GM12878 (cell line): ENCODE data around the gene GNG13. TPM values are rescaled to one million over a fixed set of nuclear protein-coding genes. Genes with fewer than 3 reads are reported as not detected.

Source experiments
- ATAC-seq: fragments of 200-7000 bp; cut with Tn5 transposase; 3 replicates; pipeline ENCODE4 v1.9.1; 2020; ENCODE audit warnings: mild to moderate bottlenecking, moderate library complexity
- BruUV-seq: library from RNA; stranded (reverse); fragments of 400-500 nt; replicated peaks from 2 replicates; lab custom pipeline; 2021; lab: Mats Ljungman, UMichigan
- CTCF ChIA-PET: fragments of 300-600 bp; sonication (Branson Sonifier 250); formaldehyde crosslinking; extraction: SDS; loops from one replicate; lab custom pipeline; 2021; ENCODE audit warnings: inconsistent platforms; lab: Yijun Ruan, JAX
- POLR2A ChIA-PET: fragments of 350-600 bp; formaldehyde crosslinking; extraction: SDS; loops from one replicate; lab custom pipeline; 2021; ENCODE audit warnings: inconsistent platforms; lab: Charles Lee
- RAD21 ChIA-PET: fragments of 300-600 bp; sonication (Branson Sonifier 250); formaldehyde crosslinking; loops from one replicate; lab custom pipeline; 2023; ENCODE audit warnings: antibody characterized with exemption; ENCODE audit not compliant: unreplicated experiment; lab: Charles Lee
- SMC1A ChIA-PET: fragments of 300-600 bp; sonication (Branson Sonifier 250); formaldehyde crosslinking; loops from one replicate; lab custom pipeline; 2023; ENCODE audit not compliant: unreplicated experiment, uncharacterized antibody; lab: Charles Lee
- DNase-seq: peaks from one replicate; pipeline ENCODE4 v3.0.0-alpha.2; 2011; ENCODE audit warnings: low read depth, low spot score
- FAIRE-seq: peaks from 3 replicates; lab custom pipeline; 2011; peaks lifted over from hg19 to GRCh38; lab: Jason Lieb, UNC
- H2AFZ ChIP-seq: 2 replicates; pipeline ENCODE4 v1.6.0; 2011; ENCODE audit warnings: low read depth, low read length, control low read depth; ENCODE audit not compliant: control insufficient read depth
- H3K27ac ChIP-seq: 2 replicates; pipeline ENCODE4 v1.5.1; 2011; ENCODE audit warnings: control low read depth; ENCODE audit not compliant: control insufficient read depth, insufficient read depth
- H3K27me3 ChIP-seq, 2 experiments: replicated peaks in 1 of 2; 2 replicates each; pipeline versions ENCODE4 v1.6.0 to v1.6.1; 2011; ENCODE audit warnings: low read length in 1 of 2; ENCODE audit not compliant: control insufficient read depth in 2 of 2, insufficient read depth in 2 of 2
- H3K36me3 ChIP-seq, 2 experiments: 2 replicates each; pipeline ENCODE4 v1.5.1; 2011; ENCODE audit warnings: low read length in 1 of 2; ENCODE audit not compliant: control insufficient read depth in 2 of 2, insufficient read depth in 2 of 2
- H3K4me1 ChIP-seq: 2 replicates; pipeline ENCODE4 v1.6.1; 2011; ENCODE audit warnings: mild to moderate bottlenecking, low read length, moderate library complexity, mixed read lengths; ENCODE audit not compliant: control insufficient read depth, insufficient read depth
- H3K4me2 ChIP-seq: 2 replicates; pipeline ENCODE4 v1.6.0; 2011; ENCODE audit warnings: control low read depth; ENCODE audit not compliant: control insufficient read depth, insufficient read depth
- H3K4me3 ChIP-seq: fragments of 200-600 bp; sonication (generic); 2 replicates; pipeline ENCODE4 v1.5.1; 2016
- H3K79me2 ChIP-seq: 2 replicates; pipeline ENCODE4 v1.6.0; 2011; ENCODE audit warnings: low read length; ENCODE audit not compliant: control insufficient read depth, insufficient read depth
- H3K9ac ChIP-seq: 2 replicates; pipeline ENCODE4 v1.8.0; 2011; ENCODE audit warnings: low read length, control low read depth, mixed read lengths; ENCODE audit not compliant: control insufficient read depth, insufficient read depth
- H3K9me3 ChIP-seq: replicated peaks from 3 replicates; pipeline ENCODE4 v1.5.1; 2011; ENCODE audit warnings: mild to moderate bottlenecking, low read length; ENCODE audit not compliant: control insufficient read depth, insufficient read depth
- H4K20me1 ChIP-seq: 2 replicates; pipeline ENCODE4 v1.6.0; 2011; ENCODE audit not compliant: control insufficient read depth, insufficient read depth
- ASH2L ChIP-seq: fragments of 300-600, 200-600 bp; sonication (generic); IDR thresholded peaks from 2 replicates; pipeline ENCODE4 v1.6.1; 2017; ENCODE audit warnings: low read depth, mild to moderate bottlenecking, borderline replicate concordance
- ATF2 ChIP-seq: IDR thresholded peaks from 2 replicates; pipeline ENCODE4 v1.6.1; 2012; ENCODE audit warnings: low read length, inconsistent platforms
- BRCA1 ChIP-seq: IDR thresholded peaks from 2 replicates; pipeline ENCODE4 v1.6.1; 2011; ENCODE audit warnings: low read depth, low read length, improper control_type of control experiment
- CEBPZ ChIP-seq: fragments of 150-350 bp; IDR thresholded peaks from 2 replicates; pipeline ENCODE4 v1.6.1; 2016; ENCODE audit warnings: low read depth, low read length
- EGR1 ChIP-seq, 2 experiments: IDR thresholded peaks; 1 replicate in 1 of 2; 2 replicates in 1 of 2; pipeline ENCODE4 v1.6.1; 2011 to 2012; ENCODE audit warnings: low read depth in 2 of 2, low read length in 2 of 2, borderline replicate concordance in 1 of 2, mild to moderate bottlenecking in 1 of 2, moderate library complexity in 1 of 2
- GATAD2B ChIP-seq: fragments of 450-650 bp; conservative IDR thresholded peaks from 2 replicates; pipeline ENCODE4 v1.6.1; 2017; ENCODE audit warnings: low read depth, mild to moderate bottlenecking, moderate library complexity
- HDAC6 ChIP-seq: fragments of 200-600 bp; sonication (generic); IDR thresholded peaks from one replicate; pipeline ENCODE4 v1.8.0; 2017; ENCODE audit warnings: antibody characterized with exemption; ENCODE audit not compliant: unreplicated experiment
- IKZF2 ChIP-seq, 2 experiments: fragments of 450-650 bp; IDR thresholded peaks; 2 replicates each; pipeline ENCODE4 v1.6.1; 2017; ENCODE audit warnings: mild to moderate bottlenecking in 2 of 2, moderate library complexity in 2 of 2
- KAT2A ChIP-seq: conservative IDR thresholded peaks from 2 replicates; pipeline ENCODE4 v1.6.1; 2011; ENCODE audit warnings: low read depth, low read length; ENCODE audit not compliant: control insufficient read depth
- MLLT1 ChIP-seq: fragments of 450-650 bp; IDR thresholded peaks from 2 replicates; pipeline ENCODE4 v1.6.1; 2016; ENCODE audit warnings: mild to moderate bottlenecking
- MYC ChIP-seq: IDR thresholded peaks from 2 replicates; pipeline ENCODE4 v1.6.1; 2011; ENCODE audit warnings: mild to moderate bottlenecking, low read length, moderate library complexity, inconsistent platforms; ENCODE audit not compliant: insufficient read depth, insufficient replicate concordance, insufficient read length, severe bottlenecking
- PBX3 ChIP-seq: IDR thresholded peaks from 2 replicates; pipeline ENCODE4 v1.6.1; 2011; ENCODE audit warnings: mild to moderate bottlenecking, low read depth, low read length, moderate library complexity; ENCODE audit not compliant: insufficient replicate concordance
- POLR2AphosphoS5 ChIP-seq: IDR thresholded peaks from 2 replicates; pipeline ENCODE4 v1.6.1; 2011; ENCODE audit warnings: mild to moderate bottlenecking, low read length, inconsistent platforms
- RBBP5 ChIP-seq: fragments of 200-600 bp; sonication (generic); conservative IDR thresholded peaks from 2 replicates; pipeline ENCODE4 v1.6.1; 2016
- SIX5 ChIP-seq: IDR thresholded peaks from 2 replicates; pipeline ENCODE4 v1.6.1; 2011; ENCODE audit warnings: mild to moderate bottlenecking, low read depth, low read length, moderate library complexity; ENCODE audit not compliant: severe bottlenecking
- SMAD5 ChIP-seq: IDR thresholded peaks from 2 replicates; pipeline ENCODE4 v1.6.1; 2016; ENCODE audit warnings: antibody characterized with exemption, low read depth
- YY1 ChIP-seq: IDR thresholded peaks from 2 replicates; pipeline ENCODE4 v1.6.1; 2011; ENCODE audit warnings: low read depth, mild to moderate bottlenecking, low read length
- ZSCAN29 ChIP-seq: fragments of 450-650 bp; IDR thresholded peaks from 2 replicates; pipeline ENCODE4 v1.6.1; 2017; ENCODE audit warnings: mild to moderate bottlenecking, moderate library complexity
- WGBS: methylation state at CpG from one replicate; pipeline ENCODE4 v1.1.6; 2016; ENCODE audit warnings: low lambda C conversion rate; ENCODE audit not compliant: insufficient replicate concordance, insufficient coverage; ENCODE audit errors: missing lambda C conversion rate; 5-methylcytosine and 5-hydroxymethylcytosine counted together
- in situ Hi-C: fragments of 300-500 bp; cut with MboI; formaldehyde crosslinking; loops from 9 replicates; pipeline ENCODE4 v1.14.3; 2018; ENCODE audit warnings: mixed read lengths
- intact Hi-C: fragments of 100-400 bp; cut with micrococcal nuclease; formaldehyde crosslinking; loops from one replicate; pipeline ENCODE4 v1.14.2; 2022; ENCODE audit not compliant: unreplicated experiment
- polyA plus RNA-seq, 11 experiments: library from polyadenylated mRNA; depleted of rRNA in 4 of 11; unstranded in 6 of 11; stranded (reverse) in 5 of 11; fragments of >200 nt; fragmentation: Nextera tagmentation in 4 of 11; fragmentation: Illumina TruSeq in 1 of 11; extraction: Ambion mirVana in 4 of 11; extraction: Trizol in 1 of 11; gene quantifications; 1 replicate in 1 of 11; 2 replicates in 10 of 11; pipeline versions ENCODE4 v1.2.1 to v1.2.3, GENCODE V29; 2011 to 2016; ENCODE audit warnings: inconsistent platforms in 2 of 11, missing spikeins in 2 of 11, low read depth in 1 of 11
- total RNA-seq, 4 experiments: library from RNA; depleted of rRNA in 3 of 4; stranded (reverse); fragments of >200 nt in 3 of 4; fragmentation: Illumina TruSeq in 1 of 4; extraction: Trizol in 1 of 4; gene quantifications; 2 replicates each; pipeline versions ENCODE4 v1.2.1 to v1.2.3, GENCODE V29; 2013 to 2021

The GNG13 gene
- total and polyA plus RNA-seq, 10 of the 15 experiments (the other 5 are each of a cell fraction or from before 2014, with no cell fraction given), result not detected

- Histone ChIP-seq H3K36me3 (no peaks in the 10 kb centered on the region), H3K9me3 (no peaks in the 10 kb centered on the region; the same call in 2 of the 3 replicates), H3K27ac (no peak overlapping the region), H3K79me2 (no peaks in the 10 kb centered on the region), H4K20me1 (no peaks in the 10 kb centered on the region), H3K4me1 (no peaks in the 10 kb centered on the region), H3K4me3 (no peak overlapping the region), H3K4me2 (no peak overlapping the region), H2AFZ (no peak overlapping the region), H3K9ac (no peak overlapping the region), H3K27me3 (no peaks in the 10 kb centered on the region; a peak in 1 of 4 replicates)
- SMC1A ChIA-PET, result no interaction called here
- intact Hi-C loops (no loop called here), in situ Hi-C loops (no loop called here)
- WGBS, result 30% methylated on average over 7 of the region's 13 CpGs
- FAIRE-seq (no peak), DNase-seq (no peak), ATAC-seq (no peak)
- RAD21 ChIA-PET, result no interaction called here
- POLR2A ChIA-PET, result no interaction called here
- CTCF ChIA-PET, result no interaction called here
- BruUV-seq, result no TSS peak
- TF ChIP-seq ZSCAN29 (no peak), ASH2L (no peak), ATF2 (no peak), KAT2A (no peak), BRCA1 (no peak), SMAD5 (no peak), MYC (no peak), MLLT1 (no peak), GATAD2B (no peak), PBX3 (no peak), SIX5 (no peak), RBBP5 (no peak), POLR2AphosphoS5 (no peak), HDAC6 (no peak), IKZF2 (IDR thresholded peaks at IDR 0.05) (no peak), CEBPZ (no peak), YY1 (no peak), EGR1 (IDR thresholded peaks at IDR 0.05; ENCODE audit: borderline replicate concordance in 1 of 2, low read depth in 2 of 2, low read length in 2 of 2) (no peak)
Observed at GRCh38 chr16:821751-822150, 21.2 kb upstream of the GNG13 start.
